Hematopoietic multipotent progenitor cell treated with erythropoietin and hydrocortisone succinate and interleukin-3 and kit ligand, for 17 days (in vitro differentiated cells): Measurements from ENCODE around the gene KMT2E.

Source experiments
- DNase-seq: peaks from one replicate; pipeline ENCODE4 v3.0.0-alpha.2; 2015; ENCODE audit warnings: low spot score

Gene KMT2E

GRCh38 chr7:105079348-105079747, 65.3 kb downstream of the KMT2E start:
- no peak for DNase-seq

- DNase-seq = no peak
These were observed 70.6 kb downstream of the KMT2E start for GRCh38 chr7:105084581-105084980.

GRCh38 chr7:105086850-105087249, 72.8 kb downstream of the KMT2E start:
- no peak for DNase-seq

DNA sequence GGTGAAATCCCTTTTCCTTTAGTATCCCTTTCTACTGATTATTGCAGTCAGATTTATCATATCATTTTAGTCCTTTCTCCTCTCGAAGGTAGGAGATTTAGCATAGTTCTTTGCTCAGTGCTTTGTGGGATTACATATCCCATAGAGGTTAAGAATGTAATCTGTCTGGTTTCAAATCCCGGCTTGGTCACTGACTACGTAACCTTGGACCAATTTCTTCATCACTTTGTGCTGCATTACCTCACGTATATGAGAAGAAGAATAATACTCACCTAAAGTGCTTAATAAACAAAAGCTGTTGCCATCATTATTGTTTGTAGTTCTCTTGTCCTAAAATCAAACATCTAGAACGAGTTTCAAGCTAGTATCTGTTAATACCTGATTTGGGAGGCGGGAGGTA, 74.0 kb downstream of the KMT2E start:
- no peak for DNase-seq

GRCh38 chr7:105088456-105088855, 74.5 kb downstream of the KMT2E start:
- DNase-seq = no peak

DNA sequence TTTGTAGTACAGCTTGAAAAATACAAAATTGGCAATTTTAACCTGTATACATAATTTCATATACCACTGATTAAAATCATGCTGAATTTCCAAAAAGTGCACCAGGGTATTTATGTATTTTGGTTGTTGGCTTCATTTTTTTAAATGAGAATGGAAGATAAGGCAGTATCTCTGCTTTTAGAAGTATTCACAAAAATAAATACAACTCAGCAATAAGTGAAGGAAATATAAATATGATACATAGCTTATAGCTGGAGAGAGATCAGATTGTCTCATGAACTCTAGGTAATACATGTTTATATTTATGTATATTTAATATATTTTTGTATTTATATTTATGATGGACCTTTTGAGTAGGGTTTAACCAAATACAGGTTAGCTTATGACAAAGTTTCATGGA, 81.0 kb downstream of the KMT2E start:
- DNase-seq = no peak

- DNase-seq = no peak
These were observed 82.3 kb downstream of the KMT2E start for GRCh38 chr7:105096306-105096705.

- DNase-seq = no peak
These were observed 83.6 kb downstream of the KMT2E start for GRCh38 chr7:105097619-105098018.

DNA sequence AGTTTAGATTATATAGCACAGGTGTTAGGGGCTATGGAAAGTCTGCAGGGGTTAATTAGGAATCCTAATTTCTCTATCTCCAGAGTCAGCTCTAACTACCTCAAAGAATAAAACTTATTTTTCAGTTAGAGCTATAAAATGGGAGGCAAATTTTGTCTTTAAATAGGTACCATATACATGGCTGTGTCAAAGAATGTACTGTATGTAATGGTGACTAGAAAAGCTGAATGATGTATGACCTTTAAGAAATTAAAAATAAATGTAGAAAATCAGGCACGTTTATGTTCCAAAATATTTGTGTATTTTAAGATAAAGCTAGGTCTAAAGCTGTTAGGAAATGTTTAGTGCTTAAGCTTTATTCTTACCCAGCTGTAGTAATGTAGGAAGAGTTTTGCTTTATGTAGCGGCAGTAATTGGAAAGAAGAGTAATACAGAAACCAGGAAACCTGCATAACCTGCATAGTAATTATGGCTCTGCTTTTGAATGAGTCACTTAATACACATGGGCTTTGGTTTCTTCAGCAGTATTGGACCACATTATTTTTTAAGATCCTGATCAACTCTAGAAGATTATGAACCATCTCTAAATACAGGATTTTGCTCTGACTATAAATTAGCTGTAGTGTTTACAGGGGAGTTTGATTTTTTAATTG, 85.0 kb downstream of the KMT2E start:
- DNase-seq = no peak

- no peak for DNase-seq
These were observed 87.9 kb downstream of the KMT2E start for GRCh38 chr7:105101864-105102263.

- no peak for DNase-seq
These were observed 88.8 kb downstream of the KMT2E start for GRCh38 chr7:105102557-105103352.

- no peak for DNase-seq
These were observed 91.6 kb downstream of the KMT2E start for GRCh38 chr7:105105579-105105978.

DNA sequence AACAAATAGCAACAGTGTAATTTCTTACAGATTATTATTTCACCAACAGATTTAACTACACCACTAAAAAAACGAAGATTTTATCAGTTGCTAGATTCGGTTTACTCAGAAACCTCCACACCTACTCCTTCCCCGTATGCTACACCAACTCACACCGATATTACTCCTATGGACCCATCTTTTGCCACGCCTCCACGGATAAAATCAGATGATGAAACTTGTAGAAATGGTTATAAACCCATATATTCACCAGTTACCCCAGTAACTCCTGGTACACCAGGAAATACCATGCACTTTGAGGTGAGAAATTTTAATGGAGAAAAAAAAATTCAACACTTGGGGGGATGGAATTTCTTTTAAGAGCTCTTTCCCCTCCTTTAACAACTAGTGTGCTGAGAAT, 92.5 kb downstream of the KMT2E start:
- no peak for DNase-seq

GRCh38 chr7:105107458-105107857, 93.5 kb downstream of the KMT2E start:
- DNase-seq = no peak

- no peak for DNase-seq
These were observed 98.7 kb downstream of the KMT2E start for GRCh38 chr7:105112440-105113418.

GRCh38 chr7:105118612-105119600, 104.9 kb downstream of the KMT2E start:
- no peak for DNase-seq

DNA sequence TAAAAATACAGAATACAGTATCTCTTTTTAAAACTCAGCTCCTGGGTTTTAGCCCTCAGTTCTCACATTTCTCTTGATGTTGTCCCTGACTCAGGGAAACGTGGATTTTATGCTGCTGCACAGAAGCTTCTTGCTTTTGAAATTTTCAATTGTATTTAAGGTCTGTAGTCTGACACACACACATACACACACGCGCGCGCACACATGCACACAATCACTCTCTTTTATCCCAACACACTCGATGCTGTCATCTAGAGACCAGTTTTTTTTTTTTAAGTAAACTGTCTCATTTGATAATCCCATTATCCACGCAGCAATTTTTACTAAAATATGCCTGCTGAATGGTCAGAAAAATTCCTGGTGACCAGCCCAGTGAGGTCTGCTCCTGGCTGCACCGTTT, 108.6 kb downstream of the KMT2E start:
- DNase-seq = no peak

DNA sequence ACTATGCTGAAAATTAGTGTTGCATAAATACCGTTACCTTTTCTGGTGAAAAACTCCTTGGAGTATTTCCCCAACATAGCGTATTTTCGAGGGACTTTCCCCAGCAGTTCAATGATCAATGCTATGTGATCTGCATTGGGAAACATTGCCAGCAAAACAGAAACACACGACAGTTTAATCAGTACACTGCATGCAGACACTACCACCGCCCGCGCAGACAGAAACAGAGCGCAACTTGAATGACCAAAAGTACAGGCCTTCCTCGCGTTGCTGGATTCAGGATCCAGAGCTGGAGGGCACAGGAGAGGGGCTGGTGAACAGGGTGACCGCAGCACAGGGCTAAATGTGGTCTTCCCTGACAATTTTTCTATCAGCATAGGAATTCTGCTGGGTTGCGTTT, 111.7 kb downstream of the KMT2E start:
- no peak for DNase-seq

GRCh38 chr7:105126436-105126975, 112.5 kb downstream of the KMT2E start:
- no peak for DNase-seq

DNA sequence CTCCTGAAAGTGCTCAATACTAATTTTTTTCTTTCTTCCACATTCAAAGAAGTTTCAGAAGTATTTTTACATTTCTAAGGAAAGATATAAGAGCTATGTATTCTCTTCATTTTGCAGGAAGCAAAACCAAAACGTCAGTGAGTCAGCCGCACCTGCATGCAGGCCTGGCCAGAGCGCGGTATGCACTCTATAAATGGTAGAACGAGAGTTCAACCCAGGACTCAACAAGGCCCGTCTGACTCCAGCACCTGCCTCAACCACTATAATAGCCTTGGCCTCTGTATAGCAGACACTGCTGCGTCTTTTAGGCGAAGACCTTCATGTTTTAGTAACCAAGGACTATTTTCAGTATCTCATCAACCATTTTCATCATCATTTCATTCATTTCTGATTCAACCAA, 113.2 kb downstream of the KMT2E start:
- DNase-seq = no peak

DNA sequence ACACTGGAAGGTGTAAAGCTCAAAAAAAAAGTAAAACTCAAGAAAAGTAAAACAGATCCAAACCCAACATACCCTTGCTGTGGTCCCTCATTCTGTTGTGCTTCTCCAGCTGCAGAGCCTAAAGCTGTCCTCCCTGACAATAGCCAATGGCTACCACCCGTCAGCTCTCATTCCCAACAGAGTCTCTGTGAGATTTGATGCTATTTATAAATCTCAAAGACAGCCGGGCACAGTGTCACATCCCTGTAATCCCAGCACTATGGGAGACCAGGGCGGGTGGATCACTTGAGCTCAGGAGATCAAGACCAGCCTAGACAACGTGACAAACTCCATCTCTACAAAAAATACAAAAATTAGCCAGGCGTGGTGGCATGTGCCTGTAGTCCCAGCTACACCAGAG, 116.0 kb downstream of the KMT2E start:
- DNase-seq = no peak
